CD8-positive, alpha-beta memory T cell (primary cell): ENCODE results near the gene MAN2A1. TPM values are rescaled to one million over a fixed set of nuclear protein-coding genes. Genes with fewer than 3 reads are reported as not detected.
A peak's percentile ranks its signal among the peaks of the same experiment; 100 is the strongest.

Experiments used
- CTCF ChIA-PET: fragments of 350-600 bp; sonication (Branson Sonifier 250); formaldehyde crosslinking; loops from one replicate; lab custom pipeline; 2021; ENCODE audit warnings: antibody characterized with exemption; lab: Charles Lee
- POLR2A ChIA-PET: fragments of 350-600 bp; sonication (Branson Sonifier 250); formaldehyde crosslinking; loops from one replicate; lab custom pipeline; 2021; ENCODE audit warnings: antibody characterized with exemption; lab: Charles Lee
- DNase-seq, 5 donors: peaks; one replicate each; pipeline versions ENCODE4 v3.0.0 to v3.0.0-alpha.2; 2020 to 2022; ENCODE audit warnings: mixed read lengths in 1 of 5
- H3K27ac ChIP-seq: one replicate; pipeline ENCODE4 v1.7.0; 2013; ENCODE audit warnings: low read depth, mild to moderate bottlenecking, low read length, moderate library complexity
- H3K27me3 ChIP-seq: 2 replicates; pipeline ENCODE4 v1.7.0; 2013; ENCODE audit warnings: low read length, mild to moderate bottlenecking; ENCODE audit not compliant: insufficient read depth, poor library complexity, severe bottlenecking
- H3K36me3 ChIP-seq: 2 replicates; pipeline ENCODE4 v1.7.0; 2013; ENCODE audit warnings: mild to moderate bottlenecking, low read length, moderate library complexity; ENCODE audit not compliant: insufficient read depth
- H3K4me1 ChIP-seq: 2 replicates; pipeline ENCODE4 v1.7.0; 2013; ENCODE audit warnings: mild to moderate bottlenecking, low read length, moderate library complexity; ENCODE audit not compliant: insufficient read depth
- H3K4me3 ChIP-seq: 2 replicates; pipeline ENCODE4 v1.7.0; 2013; ENCODE audit warnings: mild to moderate bottlenecking, low read length
- H3K9me3 ChIP-seq: 2 replicates; pipeline ENCODE4 v1.7.0; 2013; ENCODE audit warnings: mild to moderate bottlenecking, low read length
- H3K27ac Mint-ChIP-seq, 8 donors: one replicate each; pipeline ENCODE4 v1.8.0; 2020 to 2021; ENCODE audit warnings: mixed read lengths in 8 of 8, mild to moderate bottlenecking in 6 of 8, inconsistent platforms in 3 of 8, moderate library complexity in 3 of 8
- H3K27me3 Mint-ChIP-seq, 2 donors: one replicate each; pipeline ENCODE4 v1.8.0; 2020 to 2021; ENCODE audit warnings: mixed read lengths in 2 of 2, mild to moderate bottlenecking in 1 of 2, moderate library complexity in 1 of 2
- H3K36me3 Mint-ChIP-seq, 3 donors: one replicate each; pipeline ENCODE4 v1.8.0; 2020 to 2021; ENCODE audit warnings: mixed read lengths in 3 of 3, inconsistent platforms in 1 of 3, mild to moderate bottlenecking in 1 of 3
- H3K4me1 Mint-ChIP-seq, 3 donors: one replicate each; pipeline ENCODE4 v1.8.0; 2020 to 2021; ENCODE audit warnings: mixed read lengths in 3 of 3, inconsistent platforms in 1 of 3, mild to moderate bottlenecking in 1 of 3
- H3K4me3 Mint-ChIP-seq, 7 donors: one replicate each; pipeline ENCODE4 v1.8.0; 2020 to 2021; ENCODE audit warnings: mixed read lengths in 7 of 7, mild to moderate bottlenecking in 6 of 7, moderate library complexity in 4 of 7, inconsistent platforms in 2 of 7
- H3K9me3 Mint-ChIP-seq, 5 donors: one replicate each; pipeline ENCODE4 v1.8.0; 2020 to 2022; ENCODE audit warnings: mixed read lengths in 5 of 5, mild to moderate bottlenecking in 3 of 5, moderate library complexity in 2 of 5, inconsistent platforms in 1 of 5
- polyA plus RNA-seq: library from polyadenylated mRNA; unstranded; fragments of 300-500 nt; fragmentation: Illumina TruSeq; gene quantifications from one replicate; pipeline ENCODE4 v1.2.3, GENCODE V29; 2021
- total RNA-seq, 2 experiments: library from RNA; stranded (reverse); gene quantifications; one replicate each; pipeline ENCODE4 v1.2.3, GENCODE V29; 2021

MAN2A1 gene
- total and polyA plus RNA-seq, 3 experiments from 2014 or later: 28.1 to 30.8 (median 28.9) TPM

- Histone ChIP-seq H3K4me1 (peaks cover 76% of the 10 kb centered on the region), H3K36me3 (peaks cover 6% of the 10 kb centered on the region), H3K27me3 (no peaks in the 10 kb centered on the region), H3K27ac (no peak overlapping the region), H3K4me3 (no peak overlapping the region), H3K9me3 (no peaks in the 10 kb centered on the region)
- Mint-ChIP-seq H3K4me3 (no peak overlapping the region), H3K9me3 (no peaks in the 10 kb centered on the region), H3K4me1 (peaks cover 81 to 100% (median 95%) of the 10 kb centered on the region in 3 donors), H3K36me3 (peaks cover 0 to 21% (median 14%) of the 10 kb centered on the region in 3 donors), H3K27me3 (no peaks in the 10 kb centered on the region), H3K27ac (no peak overlapping the region)
- CTCF ChIA-PET: no interaction called here
- no peak for DNase-seq
- POLR2A ChIA-PET: no interaction called here
Observed at GRCh38 chr5:109703166-109703565, 13.4 kb downstream of the MAN2A1 start.

- H3K36me3 Mint-ChIP-seq: peaks cover 0 to 21% (median 14%) of the 10 kb centered on the region in 3 donors
- no peaks in the 10 kb centered on the region for H3K27me3 Mint-ChIP-seq
- no peak overlapping the region for H3K4me3 ChIP-seq
- ChIA-PET CTCF (interaction anchor here (1.2 kb wide), 1 partner anchor 8 kb away, joined by 3 read pairs; no protein-coding TSS in a partner anchor), POLR2A (no interaction called here)
- peaks cover 81 to 100% (median 95%) of the 10 kb centered on the region in 3 donors for H3K4me1 Mint-ChIP-seq
- no peak overlapping the region for H3K27ac ChIP-seq
- H3K27ac Mint-ChIP-seq: peak overlapping the region in 1 of 8 donors; percentile 48
- H3K27me3 ChIP-seq: no peaks in the 10 kb centered on the region
- H3K9me3 ChIP-seq: no peaks in the 10 kb centered on the region
- no peak overlapping the region for H3K4me3 Mint-ChIP-seq
- peaks cover 81% of the 10 kb centered on the region for H3K4me1 ChIP-seq
- H3K9me3 Mint-ChIP-seq: no peaks in the 10 kb centered on the region
- peaks cover 6% of the 10 kb centered on the region for H3K36me3 ChIP-seq
- DNase-seq: no peak
Observed at GRCh38 chr5:109703829-109704228, 14.1 kb downstream of the MAN2A1 start.

- POLR2A ChIA-PET: no interaction called here
- peaks cover 81% of the 10 kb centered on the region for H3K4me1 ChIP-seq
- Mint-ChIP-seq H3K27ac (no peak overlapping the region), H3K9me3 (no peaks in the 10 kb centered on the region), H3K36me3 (peaks cover 0 to 17% (median 11%) of the 10 kb centered on the region in 3 donors), H3K27me3 (no peaks in the 10 kb centered on the region), H3K4me3 (no peak overlapping the region), H3K4me1 (peaks cover 82 to 100% (median 95%) of the 10 kb centered on the region in 3 donors)
- CTCF ChIA-PET: interaction anchor here (1.2 kb wide), 1 partner anchor 9 kb away, joined by 3 read pairs; no protein-coding TSS in a partner anchor
- H3K27me3 ChIP-seq: no peaks in the 10 kb centered on the region
- H3K9me3 ChIP-seq: no peaks in the 10 kb centered on the region
- no peak overlapping the region for H3K4me3 ChIP-seq
- DNase-seq: no peak
- no peak overlapping the region for H3K27ac ChIP-seq
- peaks cover 6% of the 10 kb centered on the region for H3K36me3 ChIP-seq
Observed at GRCh38 chr5:109704282-109704952, 14.7 kb downstream of the MAN2A1 start.

- CTCF ChIA-PET: no interaction called here
- H3K4me1 ChIP-seq: peaks cover 74% of the 10 kb centered on the region
Observed at GRCh38 chr5:109705596-109705995, 15.9 kb downstream of the MAN2A1 start.

GRCh38 chr5:109706095-109706494 lies 16.4 kb downstream of the MAN2A1 start:
- Mint-ChIP-seq H3K4me1 (peaks cover 78 to 96% (median 92%) of the 10 kb centered on the region in 3 donors), H3K27me3 (no peaks in the 10 kb centered on the region), H3K9me3 (no peaks in the 10 kb centered on the region), H3K36me3 (peaks cover 0 to 9% (median 4%) of the 10 kb centered on the region in 3 donors), H3K27ac (no peak overlapping the region), H3K4me3 (no peak overlapping the region)
- Histone ChIP-seq H3K27me3 (no peaks in the 10 kb centered on the region), H3K4me3 (no peak overlapping the region), H3K4me1 (peaks cover 74% of the 10 kb centered on the region), H3K9me3 (no peaks in the 10 kb centered on the region), H3K27ac (no peak overlapping the region), H3K36me3 (no peaks in the 10 kb centered on the region)
- POLR2A ChIA-PET: no interaction called here
- DNase-seq: no peak
- CTCF ChIA-PET: interaction anchor here (1.9 kb wide), 1 partner anchor 10 kb away, joined by 5 read pairs; no protein-coding TSS in a partner anchor

More at GRCh38 chr5:109705596-109705995, 15.9 kb downstream of the MAN2A1 start:
- Mint-ChIP-seq H3K4me3 (no peak overlapping the region), H3K27me3 (no peaks in the 10 kb centered on the region), H3K36me3 (peaks cover 0 to 9% (median 7%) of the 10 kb centered on the region in 3 donors), H3K27ac (peak overlapping the region in 1 of 8 donors; percentile 71), H3K9me3 (no peaks in the 10 kb centered on the region), H3K4me1 (peaks cover 80 to 98% (median 93%) of the 10 kb centered on the region in 3 donors)
- Histone ChIP-seq H3K36me3 (peaks cover 4% of the 10 kb centered on the region), H3K27ac (no peak overlapping the region), H3K27me3 (no peaks in the 10 kb centered on the region), H3K9me3 (no peaks in the 10 kb centered on the region), H3K4me3 (no peak overlapping the region)
- no peak for DNase-seq
- POLR2A ChIA-PET: no interaction called here

- peaks cover 78 to 96% (median 92%) of the 10 kb centered on the region in 3 donors for H3K4me1 Mint-ChIP-seq
- H3K27ac ChIP-seq: no peak overlapping the region
- no peaks in the 10 kb centered on the region for H3K27me3 Mint-ChIP-seq
Observed at GRCh38 chr5:109707531-109707930, 17.8 kb downstream of the MAN2A1 start.

GRCh38 chr5:109708813-109709212 lies 19.1 kb downstream of the MAN2A1 start:
- no peak for DNase-seq
- H3K4me3 ChIP-seq: no peak overlapping the region
- no peak overlapping the region for H3K27ac Mint-ChIP-seq
- H3K4me3 Mint-ChIP-seq: no peak overlapping the region
- peaks cover 80 to 96% (median 92%) of the 10 kb centered on the region in 3 donors for H3K4me1 Mint-ChIP-seq
- H3K4me1 ChIP-seq: peaks cover 63% of the 10 kb centered on the region
- H3K9me3 Mint-ChIP-seq: no peaks in the 10 kb centered on the region
- CTCF ChIA-PET: no interaction called here
- no peaks in the 10 kb centered on the region for H3K27me3 Mint-ChIP-seq
- no peaks in the 10 kb centered on the region for H3K36me3 ChIP-seq
- H3K27me3 ChIP-seq: no peaks in the 10 kb centered on the region
- no peaks in the 10 kb centered on the region for H3K9me3 ChIP-seq
- peaks cover 0 to 15% (median 12%) of the 10 kb centered on the region in 3 donors for H3K36me3 Mint-ChIP-seq
- POLR2A ChIA-PET: no interaction called here
- H3K27ac ChIP-seq: no peak overlapping the region

More at GRCh38 chr5:109707531-109707930, 17.8 kb downstream of the MAN2A1 start:
- no peak overlapping the region for H3K4me3 ChIP-seq
- H3K27me3 ChIP-seq: no peaks in the 10 kb centered on the region
- Mint-ChIP-seq H3K9me3 (no peaks in the 10 kb centered on the region), H3K27ac (peak overlapping the region in 4 of 8 donors; percentile 3 to 71 (median 35)), H3K4me3 (peak overlapping the region in 1 of 7 donors; percentile 5), H3K36me3 (peaks cover 0 to 8% (median 6%) of the 10 kb centered on the region in 3 donors)
- DNase-seq: no peak
- H3K9me3 ChIP-seq: no peaks in the 10 kb centered on the region
- no peaks in the 10 kb centered on the region for H3K36me3 ChIP-seq
- ChIA-PET POLR2A (no interaction called here), CTCF (interaction anchor here (1.9 kb wide), 1 partner anchor 12 kb away, joined by 5 read pairs; no protein-coding TSS in a partner anchor)
- H3K4me1 ChIP-seq: peaks cover 69% of the 10 kb centered on the region

GRCh38 chr5:109709225-109709624 lies 19.5 kb downstream of the MAN2A1 start:
- no peak overlapping the region for H3K4me3 ChIP-seq
- H3K27ac ChIP-seq: no peak overlapping the region
- no peaks in the 10 kb centered on the region for H3K36me3 ChIP-seq
- H3K27ac Mint-ChIP-seq: peak overlapping the region in 2 of 8 donors; percentile 56 to 59
- no peaks in the 10 kb centered on the region for H3K9me3 ChIP-seq
- no peaks in the 10 kb centered on the region for H3K27me3 ChIP-seq
- H3K4me1 Mint-ChIP-seq: peaks cover 77 to 95% (median 92%) of the 10 kb centered on the region in 3 donors
- CTCF ChIA-PET: no interaction called here
- H3K4me3 Mint-ChIP-seq: no peak overlapping the region
- peaks cover 0 to 16% (median 12%) of the 10 kb centered on the region in 3 donors for H3K36me3 Mint-ChIP-seq
- H3K4me1 ChIP-seq: peaks cover 59% of the 10 kb centered on the region
- POLR2A ChIA-PET: no interaction called here
- no peaks in the 10 kb centered on the region for H3K9me3 Mint-ChIP-seq
- H3K27me3 Mint-ChIP-seq: no peaks in the 10 kb centered on the region
- no peak for DNase-seq
